Activated CD8-positive, alpha-beta memory T cell treated with anti-CD3 and anti-CD28 coated beads for 36 hours (primary cell): Measurements from ENCODE around the gene YIF1A. TPM values are rescaled to one million over a fixed set of nuclear protein-coding genes. Genes with fewer than 3 reads are reported as not detected.

Source experiments
- CTCF ChIA-PET: fragments of 350-600 bp; sonication (Branson Sonifier 250); formaldehyde crosslinking; loops from one replicate; lab custom pipeline; 2021; ENCODE audit warnings: antibody characterized with exemption; lab: Charles Lee
- POLR2A ChIA-PET: fragments of 350-600 bp; sonication (Branson Sonifier 250); formaldehyde crosslinking; loops from one replicate; lab custom pipeline; 2021; ENCODE audit warnings: antibody characterized with exemption; lab: Charles Lee
- total RNA-seq, 2 experiments: library from RNA; stranded (reverse); gene quantifications; one replicate each; pipeline ENCODE4 v1.2.3, GENCODE V29; 2021

YIF1A gene
- total RNA-seq, 2 experiments from 2014 or later, result 78.6 to 83.3 TPM

DNA sequence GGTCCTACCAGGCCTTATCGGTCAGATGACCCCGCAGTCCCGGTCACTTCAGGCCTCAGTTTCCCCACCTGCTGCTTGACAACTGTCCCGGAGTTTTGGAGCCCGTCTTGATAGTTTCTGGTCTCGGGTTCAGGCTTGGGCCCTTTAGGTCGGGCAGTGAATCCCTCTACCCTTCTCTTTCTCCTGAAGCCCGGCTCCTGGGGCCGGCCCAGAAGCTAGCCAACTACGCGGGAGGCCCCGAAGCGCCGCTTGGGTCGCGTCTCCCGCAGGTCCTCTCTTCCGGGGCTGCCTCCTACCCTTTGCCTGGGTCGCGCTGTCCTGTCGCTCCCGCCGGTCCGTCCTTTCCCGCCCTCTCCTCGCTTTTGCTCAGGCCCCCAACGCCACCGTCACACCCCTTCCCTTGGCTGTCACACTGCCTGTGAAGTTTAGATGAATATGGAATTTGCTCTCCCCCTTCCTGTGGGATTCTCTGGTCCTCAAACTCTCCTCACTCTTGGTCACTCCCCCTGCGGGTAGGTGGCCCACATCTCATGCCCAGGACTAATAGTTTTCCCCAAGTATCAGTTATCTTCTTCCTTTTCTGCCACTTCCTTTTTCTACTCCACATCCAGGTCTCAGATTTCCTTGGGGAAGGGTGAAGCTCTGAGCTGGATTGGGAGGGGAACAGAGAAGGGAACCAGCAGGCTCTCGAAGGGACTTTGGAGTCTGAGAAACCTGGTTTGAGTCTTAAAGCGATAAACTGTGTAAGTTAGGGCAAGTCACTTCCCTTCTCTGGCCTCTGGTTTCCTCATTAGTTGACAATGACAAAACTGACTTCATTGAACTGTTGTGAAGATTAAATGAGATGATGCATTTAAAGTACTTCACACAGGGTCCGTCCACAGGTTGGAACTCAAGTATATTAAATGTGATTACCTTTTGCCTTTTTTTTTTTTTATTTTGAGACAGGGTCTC is 19.7 kb downstream of the YIF1A start:
- CTCF ChIA-PET, result interaction anchor here (0.8 to 1.5 kb wide), 3 partner anchors 13 to 47 kb away, joined by 3 to 4 read pairs (median 3); partner anchors contain the start of gene YIF1A
- POLR2A ChIA-PET, result interaction anchor here (0.6 kb wide), 1 partner anchor 133 kb away, joined by 8 read pairs; no protein-coding TSS in a partner anchor

DNA sequence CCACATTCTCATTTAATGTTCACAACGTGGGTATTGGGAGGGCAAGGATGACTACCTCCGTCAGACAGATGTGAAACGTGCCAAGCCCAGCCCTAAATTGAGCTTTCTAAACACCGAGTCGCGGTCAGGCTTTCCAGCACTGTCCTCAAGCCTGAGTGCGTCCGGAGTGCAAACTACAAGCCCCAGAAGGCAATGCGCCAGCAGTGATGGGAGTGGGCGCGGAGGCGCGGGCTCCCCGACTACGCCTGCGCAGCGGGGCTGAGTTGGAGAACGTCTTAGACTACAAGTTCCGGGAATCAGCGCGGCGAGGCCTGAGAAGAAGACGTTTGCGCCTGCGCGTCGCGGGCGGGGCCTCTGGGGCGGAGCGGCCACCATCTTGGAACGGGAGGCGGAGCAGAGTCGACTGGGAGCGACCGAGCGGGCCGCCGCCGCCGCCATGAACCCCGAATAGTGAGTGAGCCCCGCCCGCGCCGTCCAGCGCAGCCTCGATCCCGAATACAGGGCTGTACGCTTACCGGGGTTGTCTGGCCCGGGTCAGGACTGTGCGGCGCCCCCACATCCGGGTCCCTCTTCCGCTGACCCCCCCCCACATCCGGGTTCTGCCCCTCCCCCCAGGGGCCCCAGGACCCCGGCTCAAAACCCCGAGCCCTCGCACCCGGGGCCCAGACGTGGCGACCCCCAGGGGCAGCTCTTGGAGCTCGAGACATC is 20.5 kb downstream of the YIF1A start, which contains the start of gene RAB1B:
Gene RAB1B, plus strand, starts transcription at position 396 of the 708 bp plus-strand sequence. Its CDS starts 41 bp downstream, at position 437.
- CTCF ChIA-PET, result interaction anchor here (0.8 to 1.5 kb wide), 6 partner anchors 12 to 170 kb away, joined by 3 to 4 read pairs (median 3); partner anchors contain the start of genes MRPL11 and YIF1A
- POLR2A ChIA-PET, result interaction anchor here (0.6 to 1.3 kb wide), 3 partner anchors 21 to 133 kb away, joined by 5 to 8 read pairs (median 8); partner anchors contain the start of gene YIF1A

DNA sequence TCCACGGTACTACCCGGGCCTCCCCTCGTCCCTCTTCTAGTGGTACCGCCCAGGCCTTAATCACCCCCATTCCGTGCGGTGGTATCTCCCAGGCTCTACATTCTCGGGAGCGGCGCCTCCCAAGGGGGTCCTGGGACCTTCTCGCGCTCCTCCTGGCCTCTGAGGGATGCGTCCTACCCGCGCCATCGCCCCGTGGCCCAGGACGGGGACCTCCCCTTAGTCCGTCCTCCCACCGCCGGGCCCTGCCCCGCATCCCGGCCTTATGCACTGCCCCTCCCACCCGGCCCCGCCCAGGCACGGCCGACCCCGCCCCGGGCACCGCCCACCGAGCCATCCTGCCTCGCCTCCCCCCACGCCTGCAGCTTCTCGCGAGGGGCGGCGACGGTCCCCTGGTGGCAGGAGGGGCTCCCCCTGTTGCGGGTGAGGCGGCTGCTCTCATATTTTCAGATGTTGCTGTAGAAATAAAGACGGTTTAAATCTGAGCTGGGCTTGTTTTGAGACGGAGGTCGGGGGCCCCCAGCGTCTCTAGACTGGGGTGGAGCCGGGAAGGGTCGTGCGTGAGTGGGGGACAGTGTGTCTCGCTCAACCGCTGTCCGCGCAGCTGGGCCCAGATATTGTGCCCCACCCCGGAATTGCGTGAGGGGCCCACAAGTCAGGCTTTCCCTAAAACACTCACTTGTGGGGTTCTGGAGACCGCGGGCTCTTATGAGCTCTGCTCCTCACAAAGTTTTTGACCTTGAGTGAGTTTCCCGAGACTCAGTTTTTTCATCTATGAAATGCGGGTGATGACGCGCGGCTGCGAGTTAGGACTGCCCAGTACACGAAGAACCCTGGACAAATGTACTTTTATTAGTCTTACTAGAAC is 21.3 kb downstream of the YIF1A start:
- POLR2A ChIA-PET, result interaction anchor here (1.2 to 1.3 kb wide), 2 partner anchors 21 to 45 kb away, joined by 5 to 8 read pairs; partner anchors contain the start of gene YIF1A

DNA sequence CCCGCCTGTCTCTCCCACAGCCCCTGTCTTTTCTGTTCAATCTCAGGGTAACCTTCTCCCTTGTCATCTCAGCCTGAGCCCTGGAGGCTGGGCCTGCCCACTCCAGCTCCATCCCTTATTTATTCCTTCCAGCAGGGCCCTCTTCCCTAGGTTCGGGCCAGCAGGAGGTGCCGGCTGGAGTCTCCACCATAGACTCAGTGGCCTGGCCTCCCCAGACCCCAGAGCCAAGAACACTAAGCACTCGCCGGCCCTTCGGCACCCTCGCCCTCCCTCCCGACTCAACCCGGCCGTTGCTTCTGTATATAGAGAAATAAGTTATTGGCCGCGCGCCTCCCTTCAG is 21.9 kb downstream of the YIF1A start:
- POLR2A ChIA-PET, result interaction anchor here (1.2 to 1.3 kb wide), 2 partner anchors 22 to 46 kb away, joined by 5 to 8 read pairs; partner anchors contain the start of gene YIF1A
- CTCF ChIA-PET, result interaction anchor here (1.4 to 1.5 kb wide), 3 partner anchors 15 to 172 kb away, joined by 3 to 4 read pairs (median 3); partner anchors contain the start of gene MRPL11

More for the DNA sequence above, 21.3 kb downstream of the YIF1A start:
- CTCF ChIA-PET, result interaction anchor here (0.8 to 1.5 kb wide), 7 partner anchors 13 to 171 kb away, joined by 3 to 4 read pairs (median 3); partner anchors contain the start of genes MRPL11 and YIF1A

DNA sequence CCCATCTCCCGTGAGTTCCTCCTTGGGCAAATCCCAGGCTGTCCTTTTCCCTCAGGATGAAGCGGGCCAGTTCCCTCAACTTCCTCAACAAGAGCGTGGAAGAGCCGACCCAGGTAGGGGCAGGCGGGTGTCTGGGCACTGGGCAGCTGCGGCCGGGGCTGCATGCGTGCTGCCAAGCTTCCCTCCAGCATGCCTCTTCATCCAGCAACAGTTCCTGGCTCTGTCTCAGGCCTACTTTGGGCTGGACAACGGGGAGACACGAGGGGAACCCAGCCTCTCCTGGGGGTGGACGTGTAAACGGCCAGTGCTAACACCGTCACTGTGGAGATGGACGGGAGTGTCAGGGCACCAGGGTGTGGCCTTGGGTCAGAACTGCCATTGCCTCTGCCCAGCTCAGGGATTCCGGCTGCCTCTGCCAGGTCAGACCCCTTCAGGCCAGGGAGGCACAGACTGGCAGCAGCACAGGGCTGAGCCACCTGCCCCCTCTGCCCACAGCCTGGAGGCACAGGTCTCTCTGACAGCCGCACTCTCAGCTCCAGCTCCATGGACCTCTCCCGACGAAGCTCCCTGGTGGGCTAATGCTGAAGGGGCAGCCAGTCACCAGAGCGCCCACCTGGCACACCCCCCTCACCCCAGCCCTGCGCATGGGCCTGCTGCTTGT is 22.4 kb downstream of the YIF1A start:
- ChIA-PET CTCF (interaction anchor here (0.6 to 2.6 kb wide), 5 partner anchors 16 to 222 kb away, joined by 3 to 9 read pairs (median 3); partner anchors contain the start of gene MRPL11), POLR2A (no interaction called here)

DNA sequence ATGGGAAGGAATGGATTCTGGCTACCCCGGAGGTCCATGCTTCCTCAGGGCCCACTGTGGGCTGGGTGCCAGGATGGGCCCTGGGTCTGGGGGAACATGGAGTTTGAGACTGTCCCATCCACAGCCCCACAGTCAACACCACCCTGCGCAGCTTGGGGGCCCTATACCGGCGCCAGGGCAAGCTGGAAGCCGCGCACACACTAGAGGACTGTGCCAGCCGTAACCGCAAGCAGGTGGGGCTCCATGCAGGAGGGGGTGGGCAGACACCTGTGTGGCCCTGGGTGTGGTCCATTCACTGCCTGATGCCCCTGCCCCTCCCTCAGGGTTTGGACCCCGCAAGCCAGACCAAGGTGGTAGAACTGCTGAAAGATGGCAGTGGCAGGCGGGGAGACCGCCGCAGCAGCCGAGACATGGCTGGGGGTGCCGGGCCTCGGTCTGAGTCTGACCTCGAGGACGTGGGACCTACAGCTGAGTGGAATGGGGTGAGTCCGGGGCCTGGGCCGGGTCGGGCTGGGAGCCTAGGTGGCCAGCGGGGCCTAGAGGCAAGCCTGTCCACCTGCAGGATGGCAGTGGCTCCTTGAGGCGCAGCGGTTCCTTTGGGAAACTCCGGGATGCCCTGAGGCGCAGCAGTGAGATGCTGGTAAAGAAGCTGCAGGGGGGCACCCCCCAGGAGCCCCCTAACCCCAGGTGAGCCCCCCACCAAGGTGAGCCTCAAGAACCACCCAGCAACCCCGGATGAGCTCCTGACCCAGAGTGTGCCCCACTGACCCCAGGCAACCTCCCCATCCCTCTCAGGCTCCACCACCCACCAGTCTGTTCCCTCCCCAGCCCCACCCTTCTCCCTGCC is 23.2 kb downstream of the YIF1A start:
- ChIA-PET POLR2A (no interaction called here), CTCF (interaction anchor here (0.6 to 2.6 kb wide), 2 partner anchors 44 to 221 kb away, joined by 3 to 9 read pairs; no protein-coding TSS in a partner anchor)

DNA sequence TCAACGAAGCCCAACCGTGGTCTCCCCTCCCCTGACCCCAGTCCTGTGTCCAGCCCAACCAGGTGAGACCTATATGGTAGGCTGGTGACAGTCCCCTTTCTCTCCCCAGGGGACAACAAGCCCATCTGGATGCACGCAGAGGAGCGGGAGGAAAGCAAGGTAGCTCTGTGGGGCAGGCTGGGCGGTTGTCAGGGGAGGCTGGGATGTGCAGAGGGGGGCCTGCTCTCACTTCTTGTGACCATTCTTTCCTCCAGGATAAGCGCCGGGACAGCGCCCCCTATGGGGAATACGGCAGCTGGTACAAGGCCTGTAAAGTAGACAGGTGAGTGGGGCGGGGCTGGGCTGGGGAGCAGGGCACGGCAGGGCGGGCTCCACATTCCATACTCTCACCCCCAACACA is 24.0 kb downstream of the YIF1A start:
- ChIA-PET POLR2A (no interaction called here), CTCF (interaction anchor here (2.6 kb wide), 1 partner anchor 43 kb away, joined by 9 read pairs; no protein-coding TSS in a partner anchor)

DNA sequence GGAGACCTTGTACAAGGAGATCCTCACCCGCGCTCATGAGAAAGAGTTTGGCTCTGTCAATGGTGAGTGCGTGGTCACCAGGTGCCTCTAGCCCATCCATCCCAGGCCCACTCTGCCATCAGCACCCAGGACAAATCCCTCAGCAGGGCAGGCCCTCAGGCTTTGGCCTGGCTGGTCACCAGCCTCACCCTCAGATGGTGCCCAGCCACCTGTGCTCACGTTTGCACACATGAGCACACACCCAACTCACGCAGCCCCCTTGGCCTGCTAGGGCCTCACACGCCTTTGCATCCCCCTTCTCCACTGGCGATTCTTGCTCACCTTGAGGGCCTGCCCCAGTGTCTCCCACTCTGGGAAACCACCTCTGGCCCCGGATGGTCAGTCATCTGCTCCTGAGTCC is 24.6 kb downstream of the YIF1A start:
- ChIA-PET POLR2A (no interaction called here), CTCF (interaction anchor here (2.6 kb wide), 1 partner anchor 43 kb away, joined by 9 read pairs; no protein-coding TSS in a partner anchor)

DNA sequence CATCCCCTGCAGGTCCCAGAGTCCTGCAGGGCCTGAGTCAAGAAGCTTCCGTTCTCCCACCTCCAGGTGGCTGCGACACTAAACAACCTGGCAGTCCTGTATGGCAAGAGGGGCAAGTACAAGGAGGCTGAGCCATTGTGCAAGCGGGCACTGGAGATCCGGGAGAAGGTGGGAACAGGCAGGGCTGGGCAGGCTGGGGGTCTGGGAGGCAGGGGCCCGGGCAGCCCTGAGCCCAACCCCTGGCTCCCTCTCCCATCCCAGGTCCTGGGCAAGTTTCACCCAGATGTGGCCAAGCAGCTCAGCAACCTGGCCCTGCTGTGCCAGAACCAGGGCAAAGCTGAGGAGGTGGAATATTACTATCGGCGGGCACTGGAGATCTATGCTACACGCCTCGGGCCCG is 25.2 kb downstream of the YIF1A start:
- ChIA-PET CTCF (interaction anchor here (0.7 to 1.2 kb wide), 3 partner anchors 19 to 103 kb away, joined by 3 to 4 read pairs (median 4); no protein-coding TSS in a partner anchor), POLR2A (interaction anchor here (1.2 kb wide), 1 partner anchor 25 kb away, joined by 3 read pairs; the partner anchor contains the start of gene YIF1A)

DNA sequence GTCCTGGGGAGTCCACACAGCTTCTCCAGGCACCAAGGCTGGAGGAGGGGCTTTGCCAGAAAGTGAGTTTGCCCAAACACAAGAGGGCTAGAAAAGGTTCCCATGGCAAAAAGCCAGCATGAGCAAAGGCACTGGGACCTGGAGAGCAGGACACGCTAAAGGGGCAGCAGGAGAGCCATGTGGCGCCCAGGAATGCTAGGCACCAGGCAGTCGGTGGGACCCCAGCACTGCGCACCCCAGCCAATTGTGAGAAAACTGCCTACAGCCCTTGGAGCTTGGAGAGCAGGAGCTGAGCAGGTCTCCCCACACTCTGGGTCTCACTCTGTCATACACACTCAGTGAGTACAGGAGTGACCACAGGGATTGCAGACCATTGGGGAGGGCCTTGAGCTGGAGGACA is 25.7 kb downstream of the YIF1A start:
- POLR2A ChIA-PET, result interaction anchor here (1.2 kb wide), 1 partner anchor 26 kb away, joined by 3 read pairs; the partner anchor contains the start of gene YIF1A
- CTCF ChIA-PET, result interaction anchor here (0.7 to 1.2 kb wide), 3 partner anchors 20 to 103 kb away, joined by 3 to 4 read pairs (median 4); no protein-coding TSS in a partner anchor

DNA sequence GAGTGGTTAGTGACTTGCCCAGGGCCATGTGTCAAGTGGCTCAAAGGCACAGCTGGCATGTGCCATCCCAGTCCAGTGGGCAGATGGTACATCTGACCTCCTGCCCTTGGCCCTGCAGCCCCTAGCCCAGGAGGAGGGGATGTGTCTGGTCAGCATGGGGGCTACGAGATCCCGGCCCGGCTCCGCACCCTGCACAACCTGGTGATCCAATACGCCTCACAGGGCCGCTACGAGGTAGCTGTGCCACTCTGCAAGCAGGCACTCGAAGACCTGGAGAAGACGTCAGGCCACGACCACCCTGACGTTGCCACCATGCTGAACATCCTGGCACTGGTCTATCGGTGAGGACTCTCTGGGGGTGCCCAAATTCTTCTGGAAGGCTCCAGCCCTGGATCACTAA is 26.2 kb downstream of the YIF1A start:
- CTCF ChIA-PET, result interaction anchor here (1.1 to 1.8 kb wide), 3 partner anchors 11 to 41 kb away, joined by 3 to 5 read pairs (median 4); no protein-coding TSS in a partner anchor
- POLR2A ChIA-PET, result interaction anchor here (1.2 kb wide), 1 partner anchor 26 kb away, joined by 3 read pairs; the partner anchor contains the start of gene YIF1A

DNA sequence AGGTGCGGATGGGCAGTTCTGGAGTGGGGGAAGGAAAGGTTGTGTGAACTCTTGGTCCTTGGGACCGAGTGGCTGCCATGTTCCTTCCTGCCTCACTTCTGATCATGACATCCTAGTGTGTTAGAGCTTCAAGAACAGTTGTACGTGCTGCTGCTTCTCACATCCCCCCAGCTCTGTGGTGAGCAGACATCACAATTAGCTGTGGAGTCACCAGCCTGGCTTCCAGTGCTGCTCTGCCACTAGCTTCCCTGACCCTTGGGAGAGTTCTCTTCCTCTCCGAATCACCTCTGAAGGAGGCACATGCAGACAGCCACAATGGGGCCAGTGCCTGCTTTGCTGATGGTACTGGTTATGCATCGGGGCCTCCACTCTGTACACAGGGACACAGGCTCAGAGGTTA is 26.8 kb downstream of the YIF1A start:
- ChIA-PET POLR2A (no interaction called here), CTCF (interaction anchor here (1.1 to 3.8 kb wide), 3 partner anchors 11 to 40 kb away, joined by 3 to 16 read pairs (median 5); no protein-coding TSS in a partner anchor)

DNA sequence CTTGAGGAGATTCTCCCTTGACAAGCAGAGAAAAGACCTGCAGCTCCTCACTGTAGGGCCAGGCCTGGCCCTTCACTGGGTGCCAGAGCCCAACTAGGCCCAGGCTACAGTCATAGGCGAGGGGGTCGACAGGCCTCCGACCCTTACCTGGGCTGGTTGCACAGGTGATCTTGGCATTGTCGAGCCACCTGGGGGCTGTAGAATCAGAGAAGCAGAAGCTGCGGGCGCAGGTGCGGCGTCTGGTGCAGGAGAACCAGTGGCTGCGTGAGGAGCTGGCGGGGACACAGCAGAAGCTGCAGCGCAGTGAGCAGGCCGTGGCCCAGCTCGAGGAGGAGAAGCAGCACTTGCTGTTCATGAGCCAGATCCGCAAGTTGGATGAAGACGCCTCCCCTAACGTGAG is 27.4 kb downstream of the YIF1A start:
- ChIA-PET CTCF (interaction anchor here (1.1 to 3.8 kb wide), 3 partner anchors 10 to 40 kb away, joined by 3 to 16 read pairs (median 5); no protein-coding TSS in a partner anchor), POLR2A (interaction anchor here (0.5 kb wide), 1 partner anchor 37 kb away, joined by 3 read pairs; no protein-coding TSS in a partner anchor)

DNA sequence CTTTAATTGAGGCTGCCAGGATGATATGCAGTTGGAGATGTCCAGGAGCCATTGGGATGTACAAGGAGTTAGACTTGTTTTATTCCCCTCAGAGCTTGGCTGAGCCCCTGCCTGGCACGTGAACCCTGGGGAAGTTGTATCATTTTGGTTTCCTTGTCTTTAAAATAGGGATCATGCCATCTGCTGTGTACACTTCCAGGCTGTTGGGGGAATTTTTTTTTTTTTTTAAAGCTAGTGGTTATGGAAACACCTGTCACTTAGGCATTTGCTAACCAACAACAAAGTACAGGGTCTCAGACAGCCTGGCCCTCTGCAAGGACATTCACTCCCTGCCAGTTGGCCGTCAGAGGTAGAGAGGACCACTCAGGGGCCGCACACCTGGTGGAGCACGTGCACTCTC is 29.0 kb downstream of the YIF1A start:
- CTCF ChIA-PET, result interaction anchor here (1.5 to 3.8 kb wide), 3 partner anchors 21 to 124 kb away, joined by 3 to 16 read pairs (median 3); no protein-coding TSS in a partner anchor
- POLR2A ChIA-PET, result interaction anchor here (0.5 to 0.6 kb wide), 2 partner anchors 21 to 52 kb away, joined by 3 to 4 read pairs; no protein-coding TSS in a partner anchor

DNA sequence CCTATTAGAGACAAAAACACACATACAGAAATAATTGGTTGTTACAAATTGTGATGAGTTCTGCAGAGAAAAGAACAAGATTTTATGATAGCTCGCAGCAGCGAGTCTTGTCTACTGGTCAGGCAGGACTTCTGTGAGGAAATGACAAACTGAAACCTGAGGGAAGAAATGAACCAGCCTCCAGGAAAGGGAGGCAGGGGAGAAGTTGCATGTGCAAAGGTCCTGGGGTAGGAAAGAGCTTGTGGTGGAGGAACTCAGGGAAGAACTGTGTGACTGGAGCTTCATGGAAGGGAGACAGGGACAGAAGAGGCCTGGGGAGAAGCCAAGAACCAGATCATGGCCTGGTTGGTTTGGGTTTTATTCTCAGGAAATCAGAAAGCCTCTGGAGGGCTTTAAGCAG is 29.7 kb downstream of the YIF1A start:
- ChIA-PET CTCF (interaction anchor here (1.0 to 3.8 kb wide), 4 partner anchors 21 to 124 kb away, joined by 3 to 16 read pairs (median 4); no protein-coding TSS in a partner anchor), POLR2A (interaction anchor here (0.6 to 1.4 kb wide), 3 partner anchors 12 to 37 kb away, joined by 3 to 7 read pairs (median 4); partner anchors contain the start of gene YIF1A)
